ENCODE data around the gene NCBP2.

DNA sequence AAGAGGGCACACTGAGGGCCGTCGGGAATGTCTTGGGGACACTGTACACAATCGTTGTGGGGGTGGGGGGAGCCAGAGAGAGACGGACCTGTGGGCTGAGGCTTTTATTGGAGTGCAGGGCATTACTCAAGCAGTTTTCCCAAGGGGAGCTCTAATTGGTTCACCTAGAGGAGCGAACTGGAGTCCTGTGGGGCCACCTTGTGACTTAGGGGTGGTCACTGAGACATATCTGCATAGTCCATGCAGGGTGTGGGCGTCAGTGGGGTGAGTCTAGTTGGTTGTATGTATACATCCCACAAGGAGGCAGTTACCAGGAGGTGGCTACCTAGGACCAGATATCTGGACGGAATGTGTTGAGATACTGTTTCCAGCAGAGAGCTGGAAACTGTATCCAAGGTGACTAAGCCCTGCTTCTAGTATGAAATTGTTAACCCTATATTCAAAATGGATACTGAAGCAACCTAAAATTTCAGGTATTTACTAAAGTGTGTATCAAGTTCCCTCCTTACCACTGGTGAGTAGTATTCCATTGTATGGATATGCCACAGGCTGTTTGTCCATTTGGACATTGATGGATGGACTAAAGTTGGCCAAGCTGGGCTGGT is 28.9 kb upstream of the NCBP2 start:
- TF ChIP-seq, protein P1, sequence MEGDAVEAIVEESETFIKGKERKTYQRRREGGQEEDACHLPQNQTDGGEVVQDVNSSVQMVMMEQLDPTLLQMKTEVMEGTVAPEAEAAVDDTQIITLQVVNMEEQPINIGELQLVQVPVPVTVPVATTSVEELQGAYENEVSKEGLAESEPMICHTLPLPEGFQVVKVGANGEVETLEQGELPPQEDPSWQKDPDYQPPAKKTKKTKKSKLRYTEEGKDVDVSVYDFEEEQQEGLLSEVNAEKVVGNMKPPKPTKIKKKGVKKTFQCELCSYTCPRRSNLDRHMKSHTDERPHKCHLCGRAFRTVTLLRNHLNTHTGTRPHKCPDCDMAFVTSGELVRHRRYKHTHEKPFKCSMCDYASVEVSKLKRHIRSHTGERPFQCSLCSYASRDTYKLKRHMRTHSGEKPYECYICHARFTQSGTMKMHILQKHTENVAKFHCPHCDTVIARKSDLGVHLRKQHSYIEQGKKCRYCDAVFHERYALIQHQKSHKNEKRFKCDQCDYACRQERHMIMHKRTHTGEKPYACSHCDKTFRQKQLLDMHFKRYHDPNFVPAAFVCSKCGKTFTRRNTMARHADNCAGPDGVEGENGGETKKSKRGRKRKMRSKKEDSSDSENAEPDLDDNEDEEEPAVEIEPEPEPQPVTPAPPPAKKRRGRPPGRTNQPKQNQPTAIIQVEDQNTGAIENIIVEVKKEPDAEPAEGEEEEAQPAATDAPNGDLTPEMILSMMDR (IDR thresholded peaks at IDR 0.05) = no peak
- no peak for TF ChIP-seq EZH2 (IDR thresholded peaks at IDR 0.05)

All from neural progenitor cell (in vitro differentiated cells).